ENCODE measurements around the gene SDK1.

- TF ChIP-seq POLR2A (IDR thresholded peaks at IDR 0.05) (no peak), CTCF (IDR thresholded peaks at IDR 0.05) (no peak)
These were observed 970.1 kb downstream of the SDK1 start for GRCh38 chr7:4270941-4271715.
